Erythroblast (primary cell): ENCODE measurements around the gene TSPAN10.

Experiments used
- DNase-seq, 2 experiments: peaks; one replicate each; lab custom pipeline; 2025; lab: John Stamatoyannopoulos, UW
- GATA1 ChIP-seq: IDR thresholded peaks from 2 replicates; pipeline ENCODE4 v1.6.1; 2011; ENCODE audit warnings: low read depth, mild to moderate bottlenecking, control low read depth, low read length, moderate library complexity
- POLR2A ChIP-seq: IDR thresholded peaks from 2 replicates; pipeline ENCODE4 v1.6.1; 2011; ENCODE audit warnings: mild to moderate bottlenecking, low read length

The TSPAN10 gene

GRCh38 chr17:81693509-81694210 is 56.7 kb downstream of the TSPAN10 start:
- DNase-seq: no peak
- TF ChIP-seq POLR2A (no peak), GATA1 (no peak)

- TF ChIP-seq GATA1 (no peak), POLR2A (no peak)
- DNase-seq: no peak
Measured at GRCh38 chr17:81694810-81695209, 57.8 kb downstream of the TSPAN10 start.

DNA sequence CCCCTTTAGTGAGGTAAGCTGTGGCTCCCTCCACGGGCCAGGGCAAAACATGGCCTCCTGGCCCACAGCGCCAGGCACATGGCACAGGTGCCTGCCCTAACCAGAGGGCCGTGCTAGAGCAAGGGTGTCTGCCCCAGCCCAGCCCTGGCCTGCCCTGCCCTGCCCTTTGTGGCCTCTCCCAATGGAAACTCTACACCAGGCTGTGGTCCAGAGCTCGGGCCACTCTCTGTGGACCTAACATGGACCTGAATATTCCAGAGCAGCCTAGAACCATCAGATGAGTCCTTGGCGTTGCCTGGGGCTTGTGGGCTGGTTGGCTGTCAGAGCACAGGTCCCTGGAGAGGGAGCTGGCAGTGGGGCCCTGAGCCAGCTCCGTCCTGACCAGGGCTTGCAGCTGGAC is 58.2 kb downstream of the TSPAN10 start:
- DNase-seq: no peak
- no peak for TF ChIP-seq POLR2A
- TF ChIP-seq GATA1: no peak

DNA sequence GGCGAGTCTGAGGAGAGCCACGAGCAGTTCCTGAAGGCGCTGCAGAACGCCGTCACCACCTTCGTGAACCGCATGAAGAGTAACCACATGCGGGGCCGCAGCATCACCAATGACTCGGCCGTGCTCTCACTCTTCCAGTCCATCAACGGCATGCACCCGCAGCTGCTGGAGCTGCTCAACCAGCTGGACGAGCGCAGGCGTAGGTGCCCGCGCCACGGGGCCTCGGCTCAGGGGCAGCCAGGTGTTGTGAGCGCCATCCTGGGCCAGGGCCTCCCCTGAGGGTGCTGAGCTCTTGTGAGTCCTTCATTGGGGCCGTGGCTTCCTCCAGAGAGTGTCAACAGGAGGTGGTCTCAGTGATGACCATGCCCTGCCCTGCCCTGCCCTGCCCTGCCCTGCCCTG is 58.8 kb downstream of the TSPAN10 start:
- TF ChIP-seq GATA1 (no peak), POLR2A (no peak)
- no peak for DNase-seq

- DNase-seq: no peak
- no peak for TF ChIP-seq POLR2A
- no peak for TF ChIP-seq GATA1
Measured at GRCh38 chr17:81696218-81696941, 59.4 kb downstream of the TSPAN10 start.

- TF ChIP-seq POLR2A (no peak), GATA1 (no peak)
- no peak for DNase-seq
Measured at GRCh38 chr17:81697261-81698044, 60.5 kb downstream of the TSPAN10 start.
